ENCODE results near the gene PSAP.

GRCh38 chr10:71815515-71816130 lies 35.4 kb downstream of the PSAP start:
- TF ChIP-seq CTCF (IDR thresholded peaks at IDR 0.05; ENCODE audit: low read length) (no peak), EZH2phosphoT487 (IDR thresholded peaks at IDR 0.05; ENCODE audit: low read length) (no peak)

Data from MM.1S (cell line).